ENCODE measurements around the gene COA3.
A peak's percentile ranks its signal among the peaks of the same experiment; 100 is the strongest.

COA3 gene

GRCh38 chr17:42798383-42799380 lies at the start of gene COA3, which contains the start of gene CNTD1:
COA3 (minus strand) TSS chr17:42798704; CDS start chr17:42798681, 23 bp downstream.
CNTD1 (plus strand) TSS chr17:42798861; CDS start chr17:42799068, 207 bp downstream.
- peak; percentile 90 for DNase-seq

GRCh38 chr17:42848093-42848492 lies 49.6 kb upstream of the COA3 start:
- no peak for DNase-seq

GRCh38 chr17:42846594-42847280 lies 48.2 kb upstream of the COA3 start:
- no peak for DNase-seq

GRCh38 chr17:42845918-42846593 lies 47.6 kb upstream of the COA3 start:
- DNase-seq: peak; percentile 68

- DNase-seq: no peak
Measured at GRCh38 chr17:42845556-42845917, 47.0 kb upstream of the COA3 start.

- DNase-seq: no peak
Measured at GRCh38 chr17:42844761-42845555, 46.5 kb upstream of the COA3 start.

- no peak for DNase-seq
Measured at GRCh38 chr17:42844271-42844670, 45.8 kb upstream of the COA3 start, which contains the start of gene AOC2. AOC2 (plus strand) TSS chr17:42844580; CDS start chr17:42844627, 47 bp downstream.

GRCh38 chr17:42843358-42843934 lies 44.9 kb upstream of the COA3 start:
- no peak for DNase-seq

- no peak for DNase-seq
Measured at GRCh38 chr17:42841975-42842685, 43.6 kb upstream of the COA3 start.

GRCh38 chr17:42835732-42836131 lies 37.2 kb upstream of the COA3 start:
- no peak for DNase-seq

- no peak for DNase-seq
Measured at GRCh38 chr17:42833767-42834422, 35.4 kb upstream of the COA3 start.

GRCh38 chr17:42832934-42833766 lies 34.6 kb upstream of the COA3 start, which contains the start of gene PSME3:
PSME3 (plus strand) TSS chr17:42833397; CDS start chr17:42833632, 235 bp downstream.
- peak; percentile 93 for DNase-seq

GRCh38 chr17:42832213-42832933 lies 33.9 kb upstream of the COA3 start:
- no peak for DNase-seq

- DNase-seq: no peak
Measured at GRCh38 chr17:42830971-42831370, 32.5 kb upstream of the COA3 start.

- no peak for DNase-seq
Measured at GRCh38 chr17:42827472-42827871, 29.0 kb upstream of the COA3 start.

- no peak for DNase-seq
Measured at GRCh38 chr17:42821176-42821575, 22.7 kb upstream of the COA3 start.

GRCh38 chr17:42819939-42820535 lies 21.5 kb upstream of the COA3 start:
- DNase-seq: peak; percentile 79

GRCh38 chr17:42818379-42818778 lies 19.9 kb upstream of the COA3 start:
- no peak for DNase-seq

Measured in stimulated activated CD4-positive, alpha-beta T cell treated with anti-CD3 and anti-CD28 coated beads, Interleukin-15, amount 100 ng/mL, for 24 hours (primary cell).